ENCODE data around the gene NEK10.

Gene NEK10

DNA sequence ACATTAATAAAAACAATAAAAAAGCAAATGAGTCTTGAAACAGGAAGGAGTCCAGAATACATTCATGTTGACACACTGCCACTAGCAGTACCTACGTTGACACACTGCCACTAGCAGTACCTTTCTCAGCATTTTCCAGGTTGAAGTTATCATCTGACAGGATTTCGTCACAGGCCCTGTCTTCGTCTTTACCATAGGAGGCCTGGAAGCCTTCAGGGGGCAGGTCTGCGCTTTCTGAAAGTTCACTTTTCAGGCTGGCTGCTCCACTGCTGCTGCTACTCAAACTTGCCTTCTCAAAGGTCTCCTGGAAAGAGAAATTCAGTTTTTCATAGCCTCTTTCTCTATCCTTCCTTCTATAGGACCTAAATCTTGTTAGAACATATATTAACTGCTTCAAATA lies 194.7 kb downstream of the NEK10 start:
- DNase-seq (ENCODE audit: low spot score) = no peak

DNA sequence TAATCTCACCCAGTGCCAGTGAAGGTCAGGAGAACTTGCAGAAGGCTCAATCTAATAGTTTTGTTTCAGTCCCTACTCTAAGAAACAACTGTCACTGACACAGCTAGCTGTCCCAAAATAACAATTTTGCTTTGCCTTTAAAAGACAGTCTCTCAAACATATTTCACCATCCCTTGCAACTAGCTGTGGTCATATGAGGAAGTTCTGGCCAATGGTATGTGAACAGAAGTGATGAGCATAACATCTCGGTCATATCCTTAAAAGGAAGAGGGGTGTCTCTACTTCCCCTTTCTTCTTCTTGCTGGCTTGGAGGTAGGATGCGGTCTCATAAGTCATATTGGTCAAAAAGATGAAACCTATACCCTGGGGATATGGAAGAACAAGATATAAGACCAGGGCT lies 198.1 kb downstream of the NEK10 start:
- no peak for DNase-seq (ENCODE audit: low spot score)

DNA sequence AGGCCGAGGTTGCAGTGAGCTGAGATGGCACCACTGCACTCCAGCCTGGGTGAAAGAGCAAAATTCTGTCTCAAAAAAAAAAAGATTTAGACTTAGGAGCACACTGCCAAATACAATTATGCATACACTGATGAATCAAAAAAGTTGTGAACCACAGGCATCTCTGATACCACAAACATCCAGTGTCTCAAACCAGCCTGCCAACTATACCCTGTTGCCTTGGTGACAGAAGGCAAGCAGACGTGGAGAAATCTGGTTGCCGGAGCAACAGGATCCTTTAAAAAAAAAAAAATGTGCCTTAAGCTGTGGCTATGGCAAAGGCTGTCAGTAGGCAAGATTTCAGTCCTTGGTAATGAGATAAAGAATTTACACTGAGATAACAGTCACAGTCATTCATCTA lies 202.3 kb downstream of the NEK10 start:
- peak; percentile 66 for DNase-seq (ENCODE audit: low spot score)

DNA sequence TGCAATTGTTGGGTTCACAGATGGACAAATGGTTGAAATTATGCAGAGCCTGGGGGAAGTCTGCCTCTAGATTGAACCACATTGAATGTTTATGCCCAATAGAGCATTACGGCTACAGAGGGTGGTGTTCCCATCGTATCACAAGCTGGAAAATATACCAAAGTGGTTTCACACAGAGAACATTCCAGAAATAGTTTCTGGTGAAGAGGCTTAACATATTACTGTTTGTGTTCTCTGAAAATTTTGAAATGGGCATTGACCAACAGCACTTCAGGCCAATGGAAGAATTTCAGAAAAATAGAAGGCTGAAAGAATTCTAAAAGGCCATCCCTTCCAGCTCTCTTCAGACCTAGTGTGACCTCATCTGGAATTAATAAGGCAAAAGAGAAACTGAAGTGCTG lies 203.9 kb downstream of the NEK10 start:
- no peak for DNase-seq (ENCODE audit: low spot score)

DNA sequence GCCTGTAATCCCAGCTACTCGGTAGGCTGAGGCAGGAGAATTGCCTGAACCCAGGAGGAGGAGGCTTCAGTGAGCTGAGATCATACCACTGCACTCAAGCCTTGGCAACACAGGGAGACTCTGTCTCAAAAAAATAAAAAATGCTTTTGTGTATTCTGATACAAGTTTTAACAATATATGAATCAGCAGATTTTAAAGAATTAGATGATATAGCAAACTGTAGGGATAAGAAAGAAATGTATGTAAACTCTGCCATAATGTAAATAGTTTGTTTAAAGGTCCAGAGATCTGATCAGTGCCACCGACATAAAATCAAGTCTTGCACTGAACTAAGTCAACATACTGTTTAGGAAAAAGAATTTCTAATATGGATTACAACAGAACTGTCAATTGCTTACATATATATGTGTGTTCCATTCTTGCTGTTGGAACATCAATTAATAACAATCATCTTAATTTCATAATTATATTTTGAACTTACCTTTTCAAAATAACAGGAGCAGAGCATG lies 208.3 kb downstream of the NEK10 start:
- DNase-seq (ENCODE audit: low spot score) = no peak

DNA sequence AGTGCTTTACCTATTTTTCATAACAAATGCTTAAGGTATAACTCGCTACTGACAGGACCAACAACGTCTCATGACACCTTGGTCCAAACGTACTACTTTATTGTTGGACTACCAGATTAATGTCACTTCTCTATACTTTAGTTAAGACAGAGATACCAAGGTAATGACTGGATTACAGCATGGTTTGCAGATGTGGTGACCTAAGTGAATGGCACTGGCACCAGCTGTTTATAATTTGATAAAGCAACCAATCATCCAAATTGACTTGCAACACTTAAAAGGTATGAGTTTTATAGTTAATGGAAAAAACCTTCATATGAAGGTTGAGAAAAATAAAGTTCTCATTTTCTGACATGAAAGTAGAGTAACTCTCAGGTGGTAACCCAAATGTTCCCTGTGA lies 209.0 kb downstream of the NEK10 start:
- DNase-seq (ENCODE audit: low spot score) = no peak

DNA sequence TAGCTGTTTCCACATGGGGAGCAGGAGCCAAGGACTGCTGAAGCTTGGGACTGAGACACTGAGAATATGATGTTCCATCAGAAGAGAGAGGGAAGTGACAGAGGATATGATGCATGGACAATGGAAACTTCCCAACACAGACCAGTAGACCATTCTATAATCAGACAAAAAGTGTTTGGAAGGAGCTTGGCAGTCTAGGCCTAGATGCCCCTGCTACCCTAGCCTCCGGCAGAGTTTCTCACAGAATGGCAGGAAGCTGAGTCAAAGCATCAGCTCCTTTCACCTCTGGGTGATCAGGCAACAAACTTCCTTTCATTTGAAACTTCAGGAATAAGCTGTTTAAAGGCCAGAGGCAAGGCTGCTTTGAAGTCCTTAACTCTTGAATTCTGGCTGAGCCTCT lies 222.0 kb downstream of the NEK10 start:
- DNase-seq (ENCODE audit: low spot score) = no peak

DNA sequence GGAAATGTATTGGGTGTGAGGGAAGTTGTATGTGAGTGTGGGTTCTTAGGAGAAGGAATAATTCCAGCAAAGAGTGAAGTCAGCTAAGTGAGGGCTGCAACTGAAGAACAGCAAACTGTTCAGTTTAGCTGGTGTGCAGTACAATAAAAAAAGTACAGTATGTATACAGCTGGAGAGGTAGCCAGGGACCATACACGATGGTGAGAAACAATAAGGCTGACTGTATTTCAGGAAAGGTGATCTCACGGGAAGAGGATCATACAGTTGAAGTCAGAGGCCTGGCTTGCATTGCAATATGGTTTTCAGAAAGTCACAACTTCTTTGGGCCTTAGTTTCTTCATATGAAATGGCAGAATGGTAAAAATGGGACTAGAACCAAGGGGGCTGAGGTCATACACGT lies 222.4 kb downstream of the NEK10 start:
- DNase-seq (ENCODE audit: low spot score) = no peak

DNA sequence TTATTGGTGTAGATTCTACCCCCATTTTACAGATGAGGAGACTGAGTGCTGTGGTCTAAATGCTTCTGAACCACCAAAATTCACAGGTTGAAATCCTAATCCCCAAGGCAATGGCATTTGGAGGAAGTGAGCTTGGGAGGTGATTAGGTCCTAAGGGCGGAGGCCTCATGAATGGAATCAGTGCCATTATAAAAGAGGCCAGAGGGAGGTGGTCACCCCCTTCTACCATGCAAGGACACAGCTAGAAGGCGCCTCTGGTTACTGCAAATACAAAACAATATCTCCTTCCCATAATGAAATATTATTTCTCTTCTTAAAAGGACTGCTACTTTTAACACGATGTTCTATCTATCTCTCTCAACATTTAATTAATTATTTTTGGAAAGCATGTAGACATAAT lies 223.5 kb downstream of the NEK10 start:
- DNase-seq (ENCODE audit: low spot score) = no peak

DNA sequence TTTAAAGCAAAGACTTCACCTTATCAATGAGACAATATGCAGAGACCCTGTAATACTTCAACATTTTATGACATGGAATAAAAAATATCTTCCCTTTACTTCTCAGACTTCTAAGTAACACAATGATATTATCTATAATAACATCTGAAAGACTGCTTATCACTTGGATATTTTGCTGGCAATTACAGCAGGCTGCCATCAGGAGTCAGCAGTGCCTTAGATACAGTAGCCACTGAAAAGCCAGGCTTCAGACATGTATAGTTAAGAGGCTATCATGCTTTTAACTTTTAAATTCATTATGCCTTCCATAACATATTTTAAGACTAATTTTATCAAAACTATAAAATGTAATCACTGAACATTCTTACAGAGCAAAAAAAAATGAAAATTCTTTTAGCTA lies 227.5 kb downstream of the NEK10 start:
- DNase-seq (ENCODE audit: low spot score) = no peak

DNA sequence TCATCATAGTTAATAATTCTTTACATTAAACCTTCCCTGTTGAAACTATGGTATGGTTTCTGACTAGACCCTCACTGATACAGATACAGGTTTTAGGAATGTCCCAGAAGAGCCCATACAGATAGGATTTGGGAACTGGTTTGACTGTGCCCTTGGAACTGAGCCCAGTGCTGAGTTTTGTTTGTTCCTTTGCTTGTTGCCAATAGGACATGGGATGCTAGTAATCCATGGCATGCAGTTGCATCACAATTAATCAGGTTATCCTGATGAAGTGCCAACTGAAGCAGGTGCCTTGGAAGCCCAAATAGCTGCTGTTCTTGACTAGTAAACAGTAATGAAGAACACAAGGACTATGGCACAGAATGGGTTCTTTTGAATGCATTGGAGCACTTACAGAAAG lies 230.6 kb downstream of the NEK10 start:
- no peak for DNase-seq (ENCODE audit: low spot score)

DNA sequence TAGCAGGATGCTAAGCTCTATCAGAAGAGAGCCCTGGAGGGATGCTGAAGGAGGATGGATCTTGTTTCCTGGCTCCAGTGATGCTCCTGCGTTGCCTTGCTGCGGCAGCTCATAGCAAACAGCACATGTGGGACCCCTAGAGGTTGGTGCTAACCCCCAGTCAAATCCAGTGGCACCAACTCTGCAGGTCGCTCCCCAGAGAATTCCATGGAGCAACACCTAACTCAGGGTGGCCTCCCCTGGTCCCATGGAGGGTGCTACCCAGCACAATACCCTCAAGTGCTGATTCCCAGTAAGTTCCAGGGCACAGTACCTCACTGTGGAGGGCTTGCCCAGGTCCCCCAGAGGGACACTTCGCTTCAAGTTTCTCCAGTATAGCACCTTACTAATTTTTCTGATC lies 231.2 kb downstream of the NEK10 start:
- DNase-seq (ENCODE audit: low spot score) = no peak

DNA sequence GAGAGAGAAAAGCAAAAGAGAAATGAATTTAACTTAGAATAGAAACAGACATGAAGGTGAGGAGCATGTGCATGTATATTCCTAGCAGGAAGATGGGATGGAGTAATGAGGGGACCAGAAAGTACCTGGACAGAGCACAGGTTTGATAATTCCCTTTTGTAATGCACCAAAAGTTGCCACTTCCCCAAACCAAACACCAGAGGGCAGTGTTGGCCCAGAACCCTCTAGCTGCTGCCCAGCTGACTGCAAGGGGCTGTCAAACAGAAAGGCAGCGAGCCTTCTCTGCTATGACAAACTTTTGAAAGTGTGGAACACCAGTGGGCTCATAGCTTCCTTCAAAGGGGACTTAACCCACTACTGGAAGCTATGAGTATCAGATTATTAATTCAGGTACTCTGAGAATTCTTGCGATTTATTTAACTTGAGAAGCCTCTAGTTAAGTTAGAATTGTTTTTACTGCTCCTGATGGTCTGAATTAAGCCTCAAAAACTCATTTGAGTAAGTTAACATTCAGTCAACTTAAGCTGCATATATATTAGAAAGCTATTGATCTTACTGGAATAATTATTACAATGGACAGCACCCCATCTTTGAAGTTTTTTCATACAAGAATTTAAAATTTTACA lies 234.9 kb downstream of the NEK10 start:
- peak; percentile 81 for DNase-seq (ENCODE audit: low spot score)

DNA sequence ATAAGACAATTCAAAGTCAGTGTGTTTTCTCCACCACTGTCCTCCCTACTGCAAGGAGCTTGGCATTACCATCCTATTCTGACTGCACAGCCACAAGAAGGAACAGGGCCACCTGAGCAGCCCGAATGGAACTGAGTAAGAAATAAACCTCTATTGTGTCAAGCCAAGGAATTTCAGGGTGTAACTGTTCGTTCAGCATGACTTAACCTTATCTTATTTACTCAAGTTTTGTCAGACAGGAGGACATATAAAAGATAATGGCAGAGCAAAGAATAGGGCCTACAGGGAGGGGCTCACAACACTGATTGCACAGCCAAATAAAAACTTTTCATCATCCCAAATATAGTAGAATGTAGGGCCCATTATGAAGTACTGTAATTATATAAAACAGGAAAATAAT lies 236.1 kb downstream of the NEK10 start:
- DNase-seq (ENCODE audit: low spot score) = no peak

DNA sequence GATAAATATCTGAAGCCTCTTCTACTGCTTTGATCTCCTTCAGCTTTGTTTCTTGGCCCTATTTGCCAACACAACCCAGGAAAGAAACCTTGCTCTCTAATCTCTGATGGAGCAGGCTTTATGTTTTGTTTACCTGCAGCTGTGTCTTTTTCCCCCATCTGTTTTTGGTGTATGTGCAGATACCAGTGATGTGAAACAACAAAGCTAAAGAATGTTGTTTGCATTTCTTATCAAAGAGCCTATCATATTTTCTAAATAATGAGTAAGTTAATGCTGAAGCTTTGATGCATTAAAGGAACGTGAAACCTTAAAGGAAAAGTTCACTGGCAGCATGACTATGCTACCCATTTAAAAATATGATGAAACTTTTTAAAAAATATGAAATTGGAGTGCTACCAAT lies 238.4 kb downstream of the NEK10 start:
- DNase-seq (ENCODE audit: low spot score) = no peak

DNA sequence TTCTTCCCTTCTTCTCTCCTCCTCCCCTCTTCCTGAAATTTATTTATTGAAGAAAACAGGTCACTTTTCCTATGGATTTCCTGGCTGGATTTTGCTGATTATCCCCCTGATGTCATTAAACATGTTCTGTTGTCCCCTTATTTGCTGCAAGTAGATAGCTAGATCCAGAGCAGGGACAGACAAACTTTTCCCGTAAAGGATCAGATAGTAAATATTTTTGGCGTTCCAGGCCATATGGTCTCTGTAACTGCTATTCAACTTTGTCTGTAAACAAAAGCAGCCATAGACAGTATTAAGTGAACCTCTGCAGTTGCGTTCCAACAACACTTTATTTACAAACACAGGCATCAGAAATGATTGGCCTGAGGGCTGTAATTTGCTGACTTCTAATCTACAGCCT lies 241.3 kb downstream of the NEK10 start:
- no peak for DNase-seq (ENCODE audit: low spot score)

DNA sequence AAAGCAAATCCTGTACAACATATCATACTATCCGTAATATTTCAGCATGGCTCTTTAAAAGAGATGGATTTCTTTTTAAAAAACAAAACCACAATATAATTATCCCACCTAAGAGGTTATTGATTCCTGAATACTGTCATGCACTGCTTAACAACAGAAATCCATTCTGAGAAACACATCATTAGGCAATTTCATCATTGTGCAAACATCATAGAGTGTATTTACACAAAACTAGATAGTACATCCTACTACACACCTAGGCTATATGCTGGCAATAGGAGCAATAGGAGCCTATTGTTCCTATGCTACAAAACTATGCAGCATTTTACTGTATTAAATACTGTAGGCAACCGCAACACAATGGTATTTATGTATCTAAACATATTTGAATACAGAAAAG lies 242.0 kb downstream of the NEK10 start:
- no peak for DNase-seq (ENCODE audit: low spot score)

DNA sequence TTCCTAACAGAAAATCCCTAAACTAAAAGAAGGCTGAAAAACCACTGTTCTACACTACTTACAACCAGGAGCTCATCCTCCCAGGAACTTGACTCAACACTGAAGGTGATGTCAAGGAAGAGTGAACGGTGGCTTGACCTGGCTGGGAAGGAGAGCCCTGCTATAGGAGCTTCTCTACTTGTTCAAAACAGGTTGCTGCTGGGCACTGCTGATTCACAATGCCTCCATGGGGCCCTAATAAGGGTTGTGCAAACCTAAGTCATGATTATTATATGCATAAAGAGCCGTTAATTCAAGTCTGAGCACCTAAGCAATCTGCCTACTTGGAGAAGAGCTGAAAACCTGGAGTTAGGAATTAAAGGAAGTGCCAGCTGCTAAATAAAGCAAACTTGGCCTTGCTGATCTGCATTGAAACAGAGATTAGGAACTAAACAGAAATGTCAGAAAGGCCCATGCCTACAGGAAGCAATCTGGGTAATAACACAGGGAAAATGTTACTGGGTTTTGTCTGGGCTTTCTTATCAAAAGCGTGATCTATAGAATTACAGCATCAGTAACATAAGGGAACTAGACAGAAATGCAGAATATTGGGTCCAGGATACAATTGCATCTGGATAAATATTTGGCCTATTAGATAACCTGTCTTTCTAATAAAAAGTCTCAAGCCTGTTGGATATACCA lies 243.2 kb downstream of the NEK10 start:
- no peak for DNase-seq (ENCODE audit: low spot score)

DNA sequence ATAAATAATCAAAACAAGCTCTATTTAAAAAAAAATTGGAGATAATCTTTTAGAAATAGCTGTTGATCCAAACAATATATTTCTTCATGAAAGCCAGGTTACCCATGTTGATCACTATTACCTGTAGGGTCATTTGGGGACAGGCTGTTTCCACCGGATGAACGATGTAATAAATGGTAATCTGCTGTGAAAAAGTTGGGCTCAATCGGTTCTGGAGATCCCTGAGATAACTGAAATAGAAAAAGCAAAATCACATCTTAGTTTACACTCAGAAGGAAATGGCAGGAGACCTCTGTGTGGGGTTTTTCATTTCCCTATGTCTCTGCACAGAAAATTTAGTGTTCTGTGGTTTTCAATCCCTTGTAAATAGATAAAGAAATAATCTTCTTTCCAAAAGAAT lies 249.5 kb downstream of the NEK10 start:
- no peak for DNase-seq (ENCODE audit: low spot score)

DNA sequence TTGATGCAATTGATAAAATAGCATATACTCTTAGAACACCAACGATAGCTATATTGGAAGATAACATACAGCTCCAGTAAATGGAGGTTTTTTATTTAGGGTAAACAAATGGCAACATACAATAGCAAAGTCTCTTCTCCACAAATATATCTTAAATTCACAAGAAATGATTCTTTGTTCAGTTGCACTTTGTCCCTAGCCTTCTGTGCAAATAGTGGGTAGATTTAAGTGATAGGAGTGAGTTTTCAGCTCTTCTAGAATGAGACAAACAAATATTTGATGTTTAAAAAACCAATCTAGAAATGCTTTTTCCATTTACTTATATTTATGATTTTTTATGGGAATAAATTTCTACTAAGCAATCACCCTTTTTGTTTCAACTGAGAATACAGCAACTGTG lies 253.8 kb downstream of the NEK10 start:
- no peak for DNase-seq (ENCODE audit: low spot score)

DNA sequence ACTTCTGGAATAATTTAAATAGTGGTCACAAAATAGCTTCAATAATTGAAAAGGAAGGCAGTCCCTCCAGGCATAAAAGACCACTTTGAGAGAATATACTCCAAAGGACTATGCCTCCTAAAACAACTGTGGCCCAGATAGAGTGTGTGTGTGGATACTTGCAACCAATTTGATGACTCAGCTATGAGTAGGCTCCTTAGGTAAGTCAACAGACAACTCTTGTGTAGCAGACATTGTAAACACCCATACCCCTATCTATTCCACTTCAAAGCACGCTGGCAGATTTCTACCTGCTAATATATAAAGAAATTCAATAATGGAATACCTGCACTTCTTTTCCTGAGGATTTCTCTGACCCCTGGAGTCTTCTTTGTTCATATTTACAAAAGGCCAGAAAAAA lies 254.5 kb downstream of the NEK10 start:
- DNase-seq (ENCODE audit: low spot score) = no peak

DNA sequence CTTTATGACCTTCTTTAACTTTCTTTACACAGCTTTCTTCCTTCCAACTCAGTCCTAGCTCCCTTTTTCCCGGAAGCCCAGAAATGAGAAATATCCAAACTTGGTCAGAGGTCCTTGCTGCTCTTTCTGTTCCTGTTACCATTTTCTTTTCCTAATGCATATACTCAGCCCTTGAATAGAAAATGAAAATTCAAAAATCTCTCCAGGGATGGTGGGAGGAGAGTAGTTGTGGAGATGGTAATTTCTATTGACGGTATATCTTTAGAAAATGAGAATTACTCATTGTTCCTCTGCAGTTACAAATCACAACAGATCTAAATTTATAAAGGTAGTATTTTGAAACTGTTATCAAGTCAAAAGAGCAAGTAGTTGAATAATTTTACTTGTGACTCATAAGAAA lies 255.1 kb downstream of the NEK10 start:
- DNase-seq (ENCODE audit: low spot score) = no peak

DNA sequence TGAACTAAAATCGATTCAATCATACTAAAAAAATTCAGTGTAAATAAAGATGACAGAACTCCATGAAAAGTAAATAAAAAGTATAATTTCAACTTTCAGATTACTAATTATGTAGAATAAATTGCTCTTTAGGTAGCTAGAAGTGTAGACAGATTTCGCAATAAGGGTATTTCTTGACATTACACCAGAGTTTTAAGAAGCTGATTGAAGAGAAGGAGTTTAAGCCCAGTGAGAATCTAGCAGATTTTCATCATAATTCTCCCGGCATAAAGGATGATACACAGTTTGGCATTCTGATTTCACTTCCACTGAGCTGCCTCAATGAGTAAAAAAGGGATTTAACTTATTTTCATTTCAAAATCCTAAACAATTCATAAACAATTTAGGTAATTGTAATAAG lies 259.2 kb downstream of the NEK10 start:
- DNase-seq (ENCODE audit: low spot score) = no peak

DNA sequence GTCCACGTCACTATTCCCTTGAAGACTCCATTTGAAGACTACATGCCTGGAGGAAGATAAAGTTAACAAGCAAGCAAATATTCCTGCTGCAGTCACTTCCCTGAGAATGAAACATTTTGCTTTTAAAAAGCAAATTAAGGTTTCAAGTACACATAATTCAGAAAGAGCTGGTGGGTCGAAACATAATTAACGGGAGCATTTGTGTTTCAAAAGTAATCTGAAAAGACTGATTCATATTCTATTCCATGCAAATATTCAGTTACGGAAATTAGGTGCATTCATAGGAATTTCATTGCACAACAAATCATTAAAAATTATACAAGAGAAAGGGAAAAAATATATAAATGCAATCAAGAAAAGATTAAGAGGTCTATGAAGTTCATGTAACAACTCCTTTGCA lies 260.9 kb downstream of the NEK10 start:
- DNase-seq (ENCODE audit: low spot score) = no peak

Data from Ammon's horn (tissue), 1 donor.